Measurements from ENCODE around the gene BDKRB2.

Gene BDKRB2

GRCh38 chr14:96204151-96205058 lies at the start of gene BDKRB2:
Gene BDKRB2 (plus strand): TSS chr14:96204839. CDS start chr14:96237108, 32,269 bp downstream.
- DNase-seq = peak; percentile 90

- no peak for DNase-seq
Measured at GRCh38 chr14:96154900-96155299, 49.7 kb upstream of the BDKRB2 start.

- DNase-seq = no peak
Measured at GRCh38 chr14:96156804-96157760, 47.6 kb upstream of the BDKRB2 start.

- DNase-seq = no peak
Measured at GRCh38 chr14:96158735-96159134, 45.9 kb upstream of the BDKRB2 start.

- DNase-seq = no peak
Measured at GRCh38 chr14:96160076-96160912, 44.3 kb upstream of the BDKRB2 start.

- DNase-seq = no peak
Measured at GRCh38 chr14:96160913-96161310, 43.7 kb upstream of the BDKRB2 start.

GRCh38 chr14:96161636-96162035 lies 43.0 kb upstream of the BDKRB2 start:
- no peak for DNase-seq

GRCh38 chr14:96162265-96162664 lies 42.4 kb upstream of the BDKRB2 start:
- no peak for DNase-seq

GRCh38 chr14:96162741-96163140 lies 41.9 kb upstream of the BDKRB2 start:
- no peak for DNase-seq

GRCh38 chr14:96164861-96165490 lies 39.7 kb upstream of the BDKRB2 start:
- peak; percentile 64 for DNase-seq

GRCh38 chr14:96165493-96166436 lies 38.9 kb upstream of the BDKRB2 start:
- no peak for DNase-seq

- DNase-seq = no peak
Measured at GRCh38 chr14:96166461-96167223, 38.0 kb upstream of the BDKRB2 start.

GRCh38 chr14:96167224-96168148 lies 37.2 kb upstream of the BDKRB2 start:
- peak; percentile 88 for DNase-seq

GRCh38 chr14:96168581-96168980 lies 36.1 kb upstream of the BDKRB2 start:
- DNase-seq = no peak

GRCh38 chr14:96170961-96171592 lies 33.6 kb upstream of the BDKRB2 start:
- no peak for DNase-seq

GRCh38 chr14:96173636-96174475 lies 30.8 kb upstream of the BDKRB2 start:
- no peak for DNase-seq

GRCh38 chr14:96176275-96176674 lies 28.4 kb upstream of the BDKRB2 start:
- DNase-seq = peak; percentile 89

Data from HCEC 1CT (cell line).